Stromal cell of bone marrow (primary cell): ENCODE data around the gene PPP1R13B.

ENCODE experiments used
- DNase-seq: peaks from one replicate; pipeline ENCODE4 v3.0.0-alpha.2; 2012; ENCODE audit warnings: low read depth

Gene PPP1R13B

DNA sequence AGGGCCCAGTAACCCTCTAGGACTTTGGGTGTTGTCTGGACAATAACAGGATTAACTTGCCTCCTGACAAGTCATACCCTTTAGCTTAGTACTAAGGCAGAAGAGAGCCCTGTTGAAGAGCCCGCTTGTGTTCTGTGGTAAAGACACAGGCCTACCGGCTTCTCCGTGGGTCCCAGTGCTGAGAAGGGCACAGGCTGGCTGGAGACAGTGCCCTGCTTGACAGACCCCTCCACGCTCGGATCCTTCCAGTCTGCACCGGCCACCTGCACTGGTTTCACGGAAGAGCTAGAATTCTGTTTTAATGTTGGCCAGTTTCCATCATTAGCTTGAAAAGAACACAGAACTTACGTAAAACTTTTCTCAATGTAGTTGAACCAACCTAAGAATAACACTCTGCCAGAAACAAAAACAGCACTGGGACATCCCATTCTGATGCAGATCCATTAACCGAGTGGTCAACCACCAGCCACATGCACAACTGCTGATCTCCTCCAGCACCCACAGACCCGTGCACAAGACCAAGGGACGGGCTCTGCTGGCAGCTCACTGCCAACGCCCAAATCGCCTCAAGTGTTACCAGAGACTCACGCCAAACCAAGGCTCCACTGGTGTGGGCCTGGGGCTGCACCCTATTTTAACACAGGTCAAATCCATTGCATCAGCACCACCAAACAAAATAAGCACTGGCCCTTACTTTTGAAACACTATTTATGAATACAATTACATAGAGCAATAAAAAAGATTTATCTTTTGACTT, 104.7 kb downstream of the PPP1R13B start:
- no peak for DNase-seq

DNA sequence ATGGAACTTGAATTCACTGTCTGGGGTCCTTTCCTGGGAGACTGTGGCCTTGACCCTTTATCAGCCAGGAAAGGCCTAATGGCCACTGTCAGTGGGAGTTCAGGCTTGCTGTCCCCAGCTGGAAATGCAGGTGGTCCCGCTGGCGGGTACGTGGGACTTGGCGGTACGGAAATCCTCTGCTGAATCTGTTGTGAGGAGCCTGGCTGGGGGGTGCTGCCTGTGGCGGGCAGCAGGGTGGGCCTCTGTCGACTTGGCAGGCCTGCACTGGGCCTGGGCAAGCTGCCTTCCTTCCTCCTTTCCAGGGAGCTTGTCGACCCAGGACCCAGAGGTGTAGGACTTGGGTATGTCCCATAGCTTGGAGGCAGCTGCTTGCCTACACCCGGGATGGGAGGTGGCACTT, 105.5 kb downstream of the PPP1R13B start:
- DNase-seq: no peak

DNA sequence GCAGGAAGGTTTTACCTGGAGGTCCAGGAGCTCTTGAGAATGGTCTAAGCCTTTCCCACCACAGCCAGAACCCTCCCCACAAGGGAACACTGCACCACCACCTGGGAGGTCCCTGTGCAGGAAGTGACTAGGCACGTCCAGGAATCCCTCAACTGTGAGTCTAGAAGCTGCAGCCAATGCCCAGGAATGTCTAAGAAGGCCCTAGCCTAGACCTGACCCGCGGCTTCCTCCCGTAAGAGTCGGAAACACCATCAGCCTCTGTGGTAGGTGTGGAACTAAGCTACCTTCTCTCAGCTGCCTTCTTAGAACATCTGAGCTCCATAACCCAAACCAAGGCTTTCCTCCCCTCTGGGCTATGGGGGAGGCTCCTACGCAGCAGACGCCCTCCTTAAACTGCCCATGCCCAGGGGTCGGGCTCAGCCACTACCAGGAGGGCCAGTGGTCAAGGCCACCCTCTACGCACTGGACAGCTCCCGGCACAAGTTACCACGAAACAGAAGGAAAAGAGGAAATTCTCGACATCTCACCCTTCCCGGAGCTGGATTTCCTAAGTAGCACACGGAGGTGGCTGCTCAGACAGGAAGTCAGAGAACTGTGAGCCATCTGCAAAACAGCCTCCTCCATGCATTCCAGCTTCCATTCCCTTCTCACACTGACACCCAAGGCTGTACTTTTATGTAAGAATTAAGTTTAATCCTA, 106.2 kb downstream of the PPP1R13B start:
- no peak for DNase-seq

DNA sequence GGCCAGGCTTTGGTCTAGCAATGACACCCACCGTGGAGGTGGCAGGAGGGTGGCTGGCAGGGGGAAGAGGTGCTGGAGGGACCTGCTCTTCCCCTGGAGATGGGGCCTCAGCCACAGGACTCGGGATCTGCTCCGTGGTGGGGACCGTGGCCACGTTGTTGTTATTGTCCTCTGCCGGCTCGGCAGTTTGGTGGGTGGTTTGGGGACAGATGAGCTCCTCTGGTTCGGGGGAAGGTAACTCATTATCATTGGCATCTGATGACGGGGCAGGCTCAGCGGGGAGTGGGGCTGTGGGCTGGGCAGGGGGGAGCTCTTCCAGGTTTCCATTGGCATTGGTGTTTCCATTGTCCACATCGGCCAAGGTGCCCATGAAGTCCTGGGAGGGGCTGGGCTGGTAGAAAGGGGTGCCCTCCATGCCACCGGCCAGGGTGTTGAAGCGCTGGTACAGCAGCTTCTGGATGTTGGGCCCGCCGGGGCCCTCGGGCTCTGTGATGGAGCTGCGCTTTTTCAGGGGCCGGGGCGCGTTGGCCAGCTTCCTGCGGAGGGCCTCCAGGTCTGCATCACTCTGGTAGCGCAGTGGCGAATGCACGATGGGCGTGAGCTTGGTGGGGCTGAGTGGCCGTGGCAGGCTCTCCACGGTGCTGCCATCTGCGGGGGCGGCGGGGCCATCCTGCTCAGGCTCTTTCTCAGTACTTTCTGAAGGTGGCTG, 107.4 kb downstream of the PPP1R13B start:
- DNase-seq: no peak

DNA sequence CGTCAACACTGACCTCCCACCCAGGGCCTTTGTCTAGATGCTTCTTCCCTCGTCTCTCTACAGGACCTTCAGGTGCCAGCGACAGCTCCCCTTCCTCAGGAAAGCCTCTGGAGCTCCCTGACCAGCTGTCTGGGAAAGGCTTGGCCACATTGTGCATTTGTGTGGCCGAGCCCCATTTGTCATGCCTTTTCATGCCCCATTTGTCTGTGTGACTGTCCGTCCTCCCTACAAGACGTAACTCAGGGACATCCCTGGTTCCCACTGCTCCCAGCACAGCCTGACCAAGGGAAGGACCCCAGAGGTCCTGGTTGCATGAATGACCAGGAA, 107.9 kb downstream of the PPP1R13B start:
- DNase-seq: no peak

DNA sequence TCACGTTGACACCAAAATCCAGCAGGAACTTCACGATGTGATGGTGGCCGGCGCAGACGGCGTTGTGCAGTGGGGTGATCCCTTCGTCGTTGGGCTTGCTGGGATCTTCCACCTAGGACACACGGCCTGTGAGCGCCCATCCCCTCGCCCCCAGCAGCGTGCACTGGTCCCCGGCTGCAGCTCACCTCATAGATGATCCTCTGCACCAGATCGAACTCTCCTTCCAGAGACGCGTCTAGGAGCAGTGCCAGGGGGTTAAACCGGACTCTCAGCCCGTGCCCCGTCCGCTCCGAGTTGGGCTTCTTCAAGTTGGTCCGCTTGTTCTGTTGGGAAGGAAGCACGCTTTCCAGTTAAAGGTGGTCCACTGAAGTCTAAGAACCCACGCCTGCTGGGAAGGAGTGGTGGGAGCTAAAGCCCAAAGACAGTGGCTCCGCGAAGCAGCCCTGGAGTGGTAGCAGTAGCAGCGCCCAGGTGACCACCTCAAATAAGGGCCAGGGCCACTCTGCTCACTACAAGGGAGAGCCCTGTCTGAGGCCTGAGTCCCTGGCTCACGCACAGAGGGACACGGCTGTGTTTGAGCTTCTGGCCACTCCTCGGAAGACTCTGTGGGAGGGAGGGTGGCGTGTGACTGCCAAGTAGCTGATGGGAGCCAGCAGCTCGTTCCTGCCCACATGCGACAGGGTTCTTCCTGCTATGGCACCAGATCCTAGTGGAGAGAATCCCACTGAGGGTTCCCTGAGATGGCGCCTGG, 108.5 kb downstream of the PPP1R13B start:
- DNase-seq: no peak

DNA sequence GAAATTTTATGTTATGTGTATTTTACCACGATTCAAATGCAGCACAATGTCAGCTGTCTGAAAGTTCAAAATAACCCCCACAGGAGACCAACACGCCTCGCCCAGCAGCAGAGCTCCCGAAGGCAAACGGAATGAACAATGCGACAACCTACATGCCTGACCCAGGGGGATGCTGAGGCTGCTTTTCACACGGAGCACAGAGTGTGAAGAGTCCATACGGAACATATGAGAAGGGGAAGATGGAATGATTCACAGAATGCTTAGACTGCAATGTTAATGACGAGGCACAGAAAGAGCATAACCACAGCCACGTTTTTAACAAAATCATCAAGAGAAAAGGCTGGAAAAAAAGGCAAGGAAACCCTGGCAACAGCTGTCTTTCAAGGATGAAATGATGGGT, 109.2 kb downstream of the PPP1R13B start:
- DNase-seq: no peak

DNA sequence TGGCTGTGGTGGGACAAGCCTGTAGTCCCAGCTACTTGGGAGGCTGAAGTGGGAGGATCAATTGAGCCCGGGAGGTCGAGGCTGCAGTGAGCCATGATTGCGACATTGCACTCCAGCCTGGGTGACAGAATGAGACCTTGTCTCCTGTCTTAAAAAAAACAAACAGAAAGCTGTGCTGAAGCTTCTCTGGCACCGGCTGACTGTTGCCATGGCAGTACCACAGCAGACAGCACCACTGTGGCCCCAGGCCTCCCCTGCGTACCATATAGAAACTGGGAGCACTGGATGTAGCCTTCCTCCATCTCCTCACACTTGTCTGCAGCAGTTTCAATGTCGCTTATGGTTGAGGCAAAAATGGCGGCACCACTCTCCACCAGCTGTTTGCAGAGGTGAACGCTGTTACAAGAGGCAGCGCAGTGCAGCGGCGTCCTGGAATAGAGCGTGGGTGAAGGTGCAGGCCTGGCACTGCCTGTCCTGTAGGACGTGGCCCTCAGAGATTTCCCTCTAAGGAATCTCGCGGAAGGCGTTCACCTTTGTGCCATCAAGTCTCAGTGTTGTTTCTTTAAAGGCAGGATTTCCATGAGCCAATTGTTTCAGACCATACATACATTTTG, 109.8 kb downstream of the PPP1R13B start:
- no peak for DNase-seq

DNA sequence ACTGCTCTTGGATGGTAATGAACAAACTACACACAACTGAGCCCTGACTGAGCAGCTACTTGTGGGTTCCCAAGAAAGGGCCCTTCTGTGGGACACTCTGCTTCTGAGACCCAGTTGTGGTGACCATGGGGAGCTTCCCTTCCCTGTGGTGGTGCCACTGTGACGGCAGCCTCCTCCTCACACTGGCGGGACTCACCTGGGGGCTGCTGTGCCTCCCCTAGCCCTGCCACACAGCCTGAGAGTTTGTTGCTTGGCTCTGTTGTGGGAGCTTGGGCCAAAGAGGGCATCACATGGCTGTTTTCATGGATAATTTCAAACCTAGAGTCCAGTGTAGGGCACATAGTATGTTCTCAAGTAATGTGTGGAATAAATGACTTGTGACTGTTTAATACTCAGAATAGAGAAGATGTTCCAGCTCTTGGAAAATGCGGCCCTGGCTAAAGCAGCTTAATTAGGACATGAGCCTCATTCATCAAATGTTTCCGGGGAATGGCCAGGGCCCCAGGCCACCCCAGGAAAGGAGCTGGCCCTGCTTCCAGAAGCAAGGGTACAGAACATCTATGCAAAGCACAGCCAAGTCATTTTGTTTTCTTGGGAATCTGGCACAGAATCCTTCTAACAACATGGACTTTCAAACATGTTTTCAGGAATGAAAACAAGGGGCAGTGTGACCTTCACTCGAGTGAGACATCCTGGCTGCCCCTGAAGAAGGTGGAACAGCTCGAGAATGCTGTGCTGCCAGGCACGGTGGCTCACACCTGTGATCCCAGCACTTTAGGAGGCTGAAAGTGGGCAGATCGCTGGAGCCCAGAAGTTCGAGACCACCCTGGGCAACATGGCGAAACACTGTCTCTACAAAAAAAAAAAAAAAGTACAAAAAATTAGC, 110.6 kb downstream of the PPP1R13B start:
- no peak for DNase-seq

DNA sequence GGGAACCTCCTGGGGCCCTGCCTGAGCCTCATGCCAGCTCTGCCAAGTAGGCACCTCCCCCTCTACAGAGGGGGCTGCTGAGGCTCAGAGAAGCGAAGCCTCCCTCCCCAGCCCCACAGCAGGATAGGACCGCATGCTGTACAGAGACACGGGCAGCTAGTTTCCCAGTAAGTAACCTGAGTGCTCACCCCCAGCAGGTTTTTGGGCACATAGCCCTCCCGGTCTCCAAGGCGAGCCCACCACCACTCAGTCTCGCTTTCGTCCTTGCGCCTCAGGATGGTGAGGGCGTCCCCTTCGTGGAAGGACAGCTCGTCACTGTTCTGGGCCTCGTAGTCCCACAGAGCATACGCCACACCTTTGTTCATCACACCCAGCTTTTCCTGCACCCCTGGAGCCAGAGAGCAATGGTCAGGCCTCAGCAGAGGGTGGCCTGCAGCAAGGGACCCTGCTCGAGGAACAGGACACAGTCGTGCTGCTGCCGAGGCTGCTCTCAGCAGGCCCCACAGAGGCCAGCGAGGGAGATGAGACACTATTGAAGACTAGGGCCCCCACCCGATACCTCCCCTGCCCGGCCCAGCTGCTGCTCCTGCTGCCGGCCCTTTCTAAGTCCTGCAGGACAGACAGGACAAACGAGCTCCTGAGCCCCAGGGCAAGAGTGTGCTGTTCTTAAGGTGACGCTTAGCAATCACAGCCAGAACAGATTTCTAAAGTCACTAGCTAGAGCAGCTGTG, 111.4 kb downstream of the PPP1R13B start:
- no peak for DNase-seq

DNA sequence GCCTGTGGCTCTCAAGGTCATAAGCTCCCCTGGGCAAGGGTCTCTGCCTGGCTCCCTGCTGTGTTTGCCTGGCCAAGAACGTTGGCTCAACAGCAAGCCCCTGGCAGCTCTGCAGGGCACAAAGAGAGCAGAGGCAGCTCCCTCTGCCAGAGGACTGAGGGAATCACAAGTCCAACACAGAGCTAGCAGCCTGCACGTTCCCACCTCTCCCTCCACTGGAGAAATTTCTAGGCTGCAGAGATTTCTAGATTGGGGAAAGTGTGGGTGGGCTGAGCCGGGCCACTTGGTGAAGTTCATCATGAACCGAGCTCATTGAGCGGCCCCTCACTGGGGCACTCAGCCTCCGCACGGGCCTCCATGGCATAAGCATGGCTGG, 111.9 kb downstream of the PPP1R13B start:
- DNase-seq: no peak

DNA sequence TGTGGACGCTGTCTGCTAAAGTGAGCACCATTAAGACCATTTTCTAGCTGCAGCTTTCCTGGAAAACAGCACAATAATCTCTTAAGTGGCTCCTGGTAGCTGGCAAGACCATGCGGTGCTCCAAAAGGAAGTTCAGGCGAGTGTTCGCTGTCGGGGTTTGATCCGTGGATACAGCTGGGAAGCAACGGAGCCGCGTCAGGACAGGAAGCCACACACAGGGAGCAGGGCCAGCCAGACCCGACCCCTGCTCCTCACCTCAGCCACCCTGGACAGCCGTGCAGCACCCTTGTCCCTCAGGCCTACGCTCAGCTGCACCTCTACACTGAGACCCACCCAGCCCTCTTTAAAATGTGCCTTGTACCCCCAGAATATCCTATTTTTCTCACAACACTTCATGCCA, 112.4 kb downstream of the PPP1R13B start:
- DNase-seq: no peak

DNA sequence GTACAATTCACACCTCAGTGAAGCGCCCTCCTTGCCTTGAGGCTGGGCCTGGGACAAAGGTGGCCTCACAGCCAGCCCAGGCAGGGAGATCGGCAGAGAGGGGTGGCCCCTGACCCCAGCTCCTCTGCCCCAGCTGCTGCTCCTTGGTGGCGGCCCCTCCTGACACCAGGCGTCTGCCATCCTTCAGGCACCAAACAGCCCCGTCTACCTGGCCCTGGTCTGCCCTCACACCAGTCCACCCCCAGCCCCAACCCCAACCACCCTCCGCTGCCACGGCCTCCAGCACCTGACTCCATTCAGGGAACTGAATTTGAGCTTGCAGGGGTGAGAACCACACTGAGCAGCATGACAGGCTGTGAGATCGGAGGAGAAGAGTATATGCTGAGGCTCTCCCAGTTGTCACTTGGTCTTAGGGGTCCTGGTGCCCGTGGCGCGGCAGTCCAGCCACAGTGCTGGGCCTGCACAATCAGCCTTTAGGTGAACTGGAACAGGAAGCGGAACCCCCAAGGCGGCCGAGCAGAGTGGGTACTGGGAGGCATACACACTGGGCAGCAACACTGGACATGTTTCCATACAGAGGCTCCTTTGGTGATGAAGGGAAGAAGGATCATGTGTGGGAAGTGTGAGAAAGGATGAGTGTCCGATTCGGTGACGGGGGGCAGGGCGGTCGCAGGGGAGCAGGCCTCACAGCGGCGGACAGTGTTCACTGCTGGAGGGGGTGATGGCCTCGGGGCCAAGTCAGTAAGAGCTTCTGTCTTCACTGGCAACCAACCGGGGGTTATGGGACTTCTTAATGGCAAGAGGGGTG, 113.1 kb downstream of the PPP1R13B start:
- no peak for DNase-seq

DNA sequence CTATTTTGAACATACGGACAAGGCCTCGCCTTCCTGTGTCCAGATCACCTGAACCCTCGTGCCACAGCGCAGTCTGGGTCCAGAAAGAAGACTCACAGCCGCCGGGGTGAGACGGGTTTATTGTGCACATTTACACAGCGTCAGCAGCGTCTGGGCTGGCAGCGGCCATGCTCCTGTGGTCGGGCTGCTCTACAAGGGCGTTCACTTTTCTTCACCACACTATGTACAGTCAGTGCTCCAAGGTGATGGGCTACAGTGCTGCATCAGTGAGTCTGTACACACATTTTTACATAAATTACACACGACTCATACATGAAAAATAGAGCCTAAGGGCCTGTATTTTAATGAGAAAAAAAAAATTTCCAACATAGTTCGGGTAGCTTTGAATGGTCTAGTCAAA, 113.7 kb downstream of the PPP1R13B start:
- DNase-seq: no peak

DNA sequence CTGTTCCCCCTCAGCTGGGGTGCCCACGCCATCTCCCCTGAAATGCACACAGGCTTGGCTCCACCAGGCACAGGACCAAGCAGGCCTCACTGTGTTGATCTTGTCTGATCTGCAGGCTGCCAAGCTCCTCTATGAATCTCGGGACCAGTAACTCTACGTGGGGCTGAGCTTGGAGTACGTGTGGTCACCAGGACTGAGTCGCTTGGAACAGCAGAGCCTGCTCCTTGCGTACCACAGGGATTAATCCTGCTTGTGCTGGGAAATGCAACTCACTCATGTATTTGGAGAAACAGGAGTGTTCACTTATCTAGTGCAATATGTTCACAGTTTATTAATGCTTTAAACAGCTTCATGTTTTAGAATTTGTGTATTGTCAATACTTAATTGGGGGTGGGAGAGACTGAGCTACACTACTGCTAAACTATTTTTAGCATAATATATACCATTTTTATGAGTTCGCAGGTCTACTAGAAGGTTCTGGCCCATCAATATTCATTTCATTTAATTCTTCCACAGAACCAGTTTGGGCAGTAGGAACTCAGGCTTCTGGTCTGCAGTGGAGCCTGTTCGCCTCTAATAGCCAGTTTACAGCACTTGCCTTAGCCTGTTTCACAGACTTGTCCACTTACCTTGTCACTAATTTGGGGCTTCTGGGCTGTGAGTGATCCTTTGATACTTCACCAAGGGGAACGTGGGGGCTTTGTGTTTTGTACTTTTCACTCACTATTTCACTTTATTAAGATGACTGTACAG, 114.3 kb downstream of the PPP1R13B start:
- DNase-seq: no peak

DNA sequence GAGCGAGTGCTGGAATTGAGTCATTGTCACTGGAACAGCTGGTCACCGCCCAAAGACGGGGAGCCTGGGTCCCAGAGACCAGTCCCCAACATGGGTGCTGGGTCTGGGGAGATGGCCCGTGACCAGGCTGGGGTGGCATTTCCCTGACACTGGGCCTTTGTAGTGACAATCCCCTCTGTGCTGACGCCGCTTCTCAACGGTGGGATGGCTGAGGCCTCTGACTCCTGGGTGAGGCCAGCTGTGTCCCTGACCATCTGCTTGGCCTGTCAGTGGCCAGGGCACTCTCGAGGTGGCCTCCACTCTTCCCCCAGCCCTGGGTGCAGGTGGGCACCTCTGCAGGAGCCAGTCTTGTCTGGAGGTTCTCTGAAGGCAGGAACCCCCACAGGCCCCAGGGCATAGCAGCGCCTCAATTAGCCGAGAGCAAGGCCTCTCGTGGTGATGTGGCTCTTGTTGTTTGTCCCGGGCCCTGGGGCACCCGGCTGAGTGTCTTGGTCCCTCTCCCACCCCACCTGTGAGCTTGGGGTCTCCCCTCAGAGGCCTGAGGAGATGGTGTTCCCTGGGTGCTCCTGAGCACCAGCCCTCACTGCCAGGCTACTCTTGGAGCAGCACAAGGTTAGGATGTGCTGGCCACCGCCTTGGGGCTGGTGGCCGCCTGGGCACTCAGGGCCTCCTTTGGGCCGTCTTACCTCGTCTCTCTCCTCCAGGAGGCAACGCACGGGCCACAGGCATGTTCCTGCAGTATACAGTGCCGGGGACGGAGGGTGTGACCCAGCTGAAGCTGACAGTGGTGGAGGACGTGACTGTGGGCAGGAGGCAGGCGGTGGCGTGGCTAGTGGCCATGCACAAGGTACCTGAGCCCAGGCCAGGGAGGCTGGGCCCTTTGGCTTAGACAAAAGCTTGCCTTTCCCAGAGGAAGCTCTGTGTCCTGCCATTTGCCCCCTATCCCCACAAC, 115.2 kb downstream of the PPP1R13B start:
- no peak for DNase-seq

DNA sequence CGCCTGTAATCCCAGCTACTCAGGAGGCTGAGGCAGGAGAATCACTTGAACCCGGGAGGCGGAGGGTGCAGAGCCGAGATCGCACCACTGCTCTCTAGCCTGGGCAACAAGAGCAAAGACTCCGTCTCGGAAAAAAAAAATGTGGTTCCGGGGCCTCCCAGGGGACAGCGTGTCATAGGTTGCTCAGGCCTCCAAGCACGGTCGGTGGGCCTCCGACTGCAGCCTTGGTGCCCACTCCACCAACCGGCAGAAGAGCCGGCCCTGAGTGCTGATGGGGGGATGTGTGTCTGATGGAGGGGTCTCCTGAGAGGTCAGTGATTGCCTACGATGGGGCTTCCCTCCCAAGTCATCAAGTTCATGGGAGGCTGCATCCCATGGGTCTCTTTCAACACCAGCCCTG, 115.9 kb downstream of the PPP1R13B start:
- no peak for DNase-seq
